CD1c-positive myeloid dendritic cell (primary cell): ENCODE data around the gene TECPR2.
"Not testable (repeated sequence)": the region's sequence is repeated elsewhere in the genome, so short reads cannot be mapped to it uniquely, and the experiment has no call there.

Experiments used
- DNase-seq: peaks from one replicate; pipeline ENCODE4 v3.0.0-alpha.2; 2016; ENCODE audit errors: extremely low spot score

TECPR2 gene

DNA sequence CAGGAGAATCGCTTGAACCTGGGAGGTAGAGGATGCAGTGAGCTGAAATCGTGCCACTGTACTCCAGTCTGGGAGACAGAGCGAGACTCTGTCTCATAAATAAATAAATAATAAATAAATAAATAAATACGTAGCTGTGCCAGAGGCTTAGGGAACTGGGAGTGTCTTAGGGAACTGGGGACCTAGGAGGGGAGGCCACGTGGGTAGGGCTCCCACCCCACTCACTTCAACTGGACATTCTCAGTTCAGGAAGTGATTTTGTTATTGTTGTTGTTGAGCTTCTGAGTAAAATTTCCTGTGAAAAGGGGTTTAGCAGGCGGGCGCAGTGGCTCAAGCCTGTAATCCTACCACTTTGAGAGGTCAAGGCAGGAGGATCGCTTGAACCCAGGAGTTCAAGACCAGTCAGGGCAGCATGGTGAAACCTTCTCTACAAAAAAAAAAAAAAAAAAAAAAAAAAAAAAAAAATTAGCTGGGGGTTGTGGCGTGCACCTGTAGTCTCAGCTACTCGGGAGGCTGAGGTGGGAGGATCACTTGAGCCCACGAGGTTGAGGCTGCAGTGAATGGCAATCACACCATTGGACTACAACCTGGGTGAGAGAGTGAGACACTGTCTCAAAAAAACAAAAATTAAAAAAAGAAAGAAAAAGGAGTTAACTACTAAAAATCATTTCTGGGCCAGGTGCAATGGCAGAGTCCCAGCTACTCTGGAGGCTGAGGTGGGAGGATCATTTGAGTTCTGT, 165.9 kb downstream of the TECPR2 start:
- DNase-seq = peak; percentile 88

DNA sequence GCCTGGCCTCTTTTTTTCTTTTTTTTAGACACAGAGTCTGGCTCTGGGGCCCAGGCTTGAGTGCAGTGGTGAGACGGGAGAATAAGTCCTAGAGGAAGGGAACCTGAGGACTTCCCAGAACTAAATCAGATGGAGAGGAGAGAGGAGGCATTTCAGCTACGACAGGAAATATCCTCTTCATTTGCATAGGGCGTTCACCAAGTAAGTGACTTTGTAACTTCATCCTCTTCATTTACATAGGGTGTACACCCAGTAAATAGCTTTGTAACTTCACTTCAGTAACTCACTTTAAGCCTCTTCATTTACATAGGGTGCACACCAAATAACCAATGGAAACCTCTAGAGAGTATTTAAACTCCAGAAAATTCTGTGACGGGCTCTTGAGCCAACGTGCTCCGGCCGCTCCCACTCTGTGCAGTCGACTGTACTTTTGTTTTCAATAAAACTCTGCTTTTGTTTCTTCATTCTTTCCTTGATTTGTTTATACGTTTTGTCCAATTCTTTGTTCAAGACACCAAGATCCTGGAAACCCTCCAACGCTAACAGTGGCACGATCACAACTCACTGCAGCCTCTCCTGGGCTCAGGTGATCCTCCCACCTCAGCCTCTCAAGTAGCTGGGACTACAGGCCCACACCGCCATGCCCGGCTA, 168.2 kb downstream of the TECPR2 start:
- peak; percentile 28 for DNase-seq

DNA sequence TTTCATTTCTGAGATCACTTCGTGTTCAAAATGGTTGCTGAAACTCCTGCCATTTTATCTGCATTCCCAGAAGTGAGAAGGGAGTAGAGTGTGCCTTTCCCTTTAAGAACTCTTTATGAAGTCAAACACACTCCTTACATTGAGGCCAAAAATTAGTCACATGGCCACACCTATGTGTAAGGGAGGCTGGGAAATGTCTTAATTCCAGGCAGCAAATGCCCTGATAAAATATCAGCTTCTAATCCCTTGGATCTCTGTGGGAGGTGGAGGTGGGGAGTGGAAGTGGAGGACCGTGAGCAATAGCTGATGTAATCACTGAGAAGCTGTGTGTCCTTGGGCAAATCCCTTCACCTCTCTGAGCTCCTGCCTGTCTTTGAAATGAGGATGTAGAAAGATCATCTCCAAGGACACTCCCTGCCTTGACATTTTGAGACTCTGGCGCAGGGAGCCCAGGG, 169.5 kb downstream of the TECPR2 start:
- DNase-seq = no peak

DNA sequence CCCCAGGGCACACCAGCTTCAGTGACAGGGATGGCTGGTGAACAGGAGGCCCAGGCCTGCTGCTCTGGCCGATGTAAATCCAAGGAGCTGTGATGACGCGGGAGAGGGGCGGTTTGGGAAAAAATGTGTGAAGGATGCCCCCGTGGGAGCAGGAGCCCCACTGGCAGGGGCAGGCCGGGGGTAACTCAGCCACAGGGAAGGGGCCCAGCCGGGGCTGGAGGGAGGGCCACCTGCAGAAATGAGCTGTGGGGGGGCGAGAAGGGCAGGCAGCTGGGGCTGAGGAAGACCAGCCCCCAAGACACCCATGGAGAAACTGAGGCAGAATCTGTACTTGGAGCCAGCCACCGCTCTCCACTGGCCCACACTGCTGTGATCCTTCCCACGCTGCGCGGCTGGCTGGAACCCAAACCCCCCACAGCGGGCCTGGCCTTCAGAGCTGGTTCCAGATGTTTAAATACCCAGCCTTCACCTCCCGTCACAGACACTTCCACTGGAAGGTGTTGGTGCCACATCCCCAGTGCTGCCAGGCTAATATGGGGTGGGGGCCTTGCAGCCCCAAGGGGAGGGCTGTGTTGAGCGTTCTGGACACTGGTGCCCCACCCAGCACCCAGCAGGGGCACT, 175.3 kb downstream of the TECPR2 start:
- no peak for DNase-seq

- no peak for DNase-seq
These were observed 176.1 kb downstream of the TECPR2 start for GRCh38 chr14:102538602-102539543.

GRCh38 chr14:102539544-102540314, 177.0 kb downstream of the TECPR2 start:
- DNase-seq = no peak

- no peak for DNase-seq
These were observed 177.7 kb downstream of the TECPR2 start for GRCh38 chr14:102540315-102541028.

DNA sequence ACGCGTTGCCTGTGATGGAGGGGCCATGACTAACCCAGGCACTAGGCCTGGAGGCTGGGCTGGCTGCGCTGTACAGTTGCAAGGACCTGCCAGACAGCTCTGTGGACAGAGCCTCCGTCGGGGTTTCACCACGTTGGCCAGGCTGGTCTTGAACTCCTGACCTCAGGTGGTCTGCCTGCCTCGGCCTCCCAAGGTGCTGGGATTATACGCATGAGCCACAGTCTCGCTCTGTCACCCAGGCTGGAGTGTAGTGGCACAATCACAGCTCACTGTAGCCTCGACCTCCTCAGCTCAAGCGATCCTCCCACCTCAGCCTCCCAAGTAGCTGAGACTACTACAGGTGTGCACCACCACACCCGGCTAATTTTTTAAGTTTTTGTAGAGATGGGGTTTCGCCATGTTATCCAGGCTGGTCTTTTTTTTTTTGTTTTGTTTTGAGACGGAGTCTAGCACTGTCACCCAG, 178.3 kb downstream of the TECPR2 start:
- DNase-seq = not testable (repeated sequence)

GRCh38 chr14:102541771-102542170, 179.0 kb downstream of the TECPR2 start:
- no peak for DNase-seq

- DNase-seq = no peak
These were observed 181.5 kb downstream of the TECPR2 start for GRCh38 chr14:102544046-102544746.

DNA sequence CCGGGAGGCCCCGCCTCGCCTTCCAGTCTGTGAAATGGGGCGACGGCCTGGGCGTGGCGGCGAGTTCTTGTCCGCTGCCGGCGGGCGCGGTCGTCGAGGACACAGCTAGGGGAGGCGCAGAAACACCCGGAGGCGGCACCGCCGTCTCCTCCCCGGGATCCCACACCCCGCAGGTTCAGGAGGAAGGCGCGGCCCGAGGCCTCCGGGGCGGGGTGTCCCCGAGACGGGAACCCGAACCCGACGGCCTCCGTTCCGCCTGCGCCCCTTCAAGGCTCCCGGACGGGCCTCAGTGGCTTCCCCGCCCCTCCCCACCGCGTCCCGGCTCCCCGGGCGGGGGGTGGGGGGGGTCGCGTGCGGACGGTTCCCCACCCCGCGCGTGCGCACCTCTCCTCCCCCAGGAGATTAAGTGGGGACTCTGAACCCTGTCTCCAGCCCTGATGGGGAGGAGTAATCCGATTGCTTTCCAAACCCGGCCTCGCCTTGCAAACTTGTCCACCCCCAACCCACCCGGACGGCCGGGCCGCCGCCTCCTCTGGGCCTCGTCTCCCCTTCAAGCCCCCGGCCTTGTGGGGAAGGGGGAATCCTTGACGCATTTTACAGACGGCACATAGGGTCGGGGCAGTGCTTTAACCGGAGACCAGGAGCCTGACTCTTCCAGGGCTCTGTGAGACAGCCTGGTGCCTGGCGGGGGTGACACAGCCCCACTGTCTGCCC, 182.2 kb downstream of the TECPR2 start:
- DNase-seq = peak; percentile 54

DNA sequence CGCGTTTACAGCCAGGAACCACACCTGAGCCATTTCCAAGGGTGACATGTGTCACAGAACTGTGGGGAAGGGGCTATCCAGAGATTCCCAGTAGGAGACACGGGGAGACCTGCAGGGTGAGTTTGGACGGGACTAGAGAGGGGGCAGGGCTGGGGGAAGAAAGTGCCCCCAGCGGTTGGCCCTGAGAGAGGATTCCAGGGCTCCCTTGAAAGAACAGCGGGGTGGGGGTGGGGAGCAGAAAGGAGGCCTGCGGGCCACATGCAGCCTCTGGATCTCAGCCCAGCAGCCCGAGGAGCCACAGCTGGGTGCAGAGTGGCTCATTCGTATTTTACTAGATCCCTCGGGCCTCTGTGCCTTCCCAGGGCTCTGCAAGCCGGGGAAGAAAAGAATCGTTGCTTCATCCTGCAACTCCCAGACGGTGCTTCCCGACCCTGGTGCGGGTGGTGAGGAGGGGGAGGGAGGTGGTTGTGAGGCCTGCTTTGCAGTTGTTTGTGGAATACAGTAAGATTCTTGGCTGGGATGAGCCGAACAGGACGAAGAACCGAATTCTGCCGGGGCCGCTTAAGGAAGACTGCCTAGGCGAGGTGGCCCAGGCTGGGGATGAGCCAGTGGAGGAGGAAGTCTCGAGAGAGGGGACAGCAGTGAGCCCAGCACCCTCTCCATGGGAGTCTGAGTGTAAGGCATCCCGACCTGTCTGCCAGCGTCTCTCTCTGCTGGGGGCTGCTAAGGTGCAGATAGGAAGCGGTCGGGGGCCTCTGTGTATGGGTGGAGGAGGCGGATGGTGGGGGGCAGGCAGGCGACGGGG, 182.9 kb downstream of the TECPR2 start:
- no peak for DNase-seq

- DNase-seq = no peak
These were observed 186.0 kb downstream of the TECPR2 start for GRCh38 chr14:102548616-102549240.

GRCh38 chr14:102550927-102551401, 188.2 kb downstream of the TECPR2 start:
- peak; percentile 38 for DNase-seq
